ENCODE results near the gene MRPL54. TPM values are rescaled to one million over a fixed set of nuclear protein-coding genes. Genes with fewer than 3 reads are reported as not detected.

Gene MRPL54
- total and polyA plus RNA-seq, 5 donors from 2014 or later: 98.0 to 208 (median 157) TPM

- H3K27me3 Mint-ChIP-seq: peaks cover 28% of the 10 kb centered on the region
- H3K9me3 ChIP-seq (ENCODE audit: control insufficient read depth in 2 of 2, low read length in 2 of 2): no peaks in the 10 kb centered on the region
- H3K27ac ChIP-seq (ENCODE audit: insufficient read depth, low read length, poor library complexity, severe bottlenecking): no peak overlapping the region
- H3K9me3 Mint-ChIP-seq: peaks cover 0 to 1% (median 0%) of the 10 kb centered on the region in 7 donors
- H3K4me1 Mint-ChIP-seq: peaks cover 0 to 34% (median 14%) of the 10 kb centered on the region in 4 donors
- H3K27me3 ChIP-seq (ENCODE audit: control insufficient read depth, insufficient read depth, low read length): no peaks in the 10 kb centered on the region
- H3K4me3 Mint-ChIP-seq: peak overlapping the region; percentile 88 to 93 (median 90)
- no peaks in the 10 kb centered on the region for H3K36me3 Mint-ChIP-seq
- ATAC-seq (ENCODE audit: low read depth in 2 of 2) (no peak), DNase-seq (no peak)
- peak overlapping the region; percentile 64 for H3K4me3 ChIP-seq (ENCODE audit: low read depth, low read length)
- peak overlapping the region in 2 of 3 donors; percentile 75 to 77 for H3K27ac Mint-ChIP-seq
- H3K36me3 ChIP-seq (ENCODE audit: control insufficient read depth, insufficient read depth, low read length): no peaks in the 10 kb centered on the region
- peaks cover 26% of the 10 kb centered on the region for H3K4me1 ChIP-seq (ENCODE audit: control insufficient read depth, insufficient read depth, low read length, poor library complexity, severe bottlenecking)
Observed at GRCh38 chr19:3722443-3723109, 39.9 kb upstream of the MRPL54 start.

- Histone ChIP-seq H3K9me3 (ENCODE audit: control insufficient read depth in 2 of 2, low read length in 2 of 2) (no peaks in the 10 kb centered on the region), H3K4me3 (ENCODE audit: low read depth, low read length) (no peak overlapping the region), H3K4me1 (ENCODE audit: control insufficient read depth, insufficient read depth, low read length, poor library complexity, severe bottlenecking) (peaks cover 26% of the 10 kb centered on the region), H3K27ac (ENCODE audit: insufficient read depth, low read length, poor library complexity, severe bottlenecking) (no peak overlapping the region), H3K36me3 (ENCODE audit: control insufficient read depth, insufficient read depth, low read length) (no peaks in the 10 kb centered on the region), H3K27me3 (ENCODE audit: control insufficient read depth, insufficient read depth, low read length) (no peaks in the 10 kb centered on the region)
- no peak for ATAC-seq (ENCODE audit: low read depth in 2 of 2)
- Mint-ChIP-seq H3K4me3 (peak overlapping the region in 3 of 4 donors; percentile 3 to 73 (median 65)), H3K9me3 (no peaks in the 10 kb centered on the region), H3K36me3 (no peaks in the 10 kb centered on the region), H3K4me1 (peaks cover 0 to 34% (median 14%) of the 10 kb centered on the region in 4 donors), H3K27ac (no peak overlapping the region), H3K27me3 (peaks cover 28% of the 10 kb centered on the region)
- DNase-seq: no peak
Observed at GRCh38 chr19:3723110-3723488, 39.4 kb upstream of the MRPL54 start.

GRCh38 chr19:3723883-3724282, 38.6 kb upstream of the MRPL54 start:
- H3K27ac Mint-ChIP-seq: no peak overlapping the region
- no peak overlapping the region for H3K4me3 Mint-ChIP-seq
- H3K27me3 Mint-ChIP-seq: peaks cover 28% of the 10 kb centered on the region
- Histone ChIP-seq H3K4me3 (ENCODE audit: low read depth, low read length) (no peak overlapping the region), H3K27ac (ENCODE audit: insufficient read depth, low read length, poor library complexity, severe bottlenecking) (no peak overlapping the region), H3K9me3 (ENCODE audit: control insufficient read depth in 2 of 2, low read length in 2 of 2) (no peaks in the 10 kb centered on the region), H3K27me3 (ENCODE audit: control insufficient read depth, insufficient read depth, low read length) (no peaks in the 10 kb centered on the region), H3K4me1 (ENCODE audit: control insufficient read depth, insufficient read depth, low read length, poor library complexity, severe bottlenecking) (peaks cover 25% of the 10 kb centered on the region), H3K36me3 (ENCODE audit: control insufficient read depth, insufficient read depth, low read length) (no peaks in the 10 kb centered on the region)
- H3K9me3 Mint-ChIP-seq: no peaks in the 10 kb centered on the region
- no peak for ATAC-seq (ENCODE audit: low read depth in 2 of 2)
- peaks cover 0 to 34% (median 14%) of the 10 kb centered on the region in 4 donors for H3K4me1 Mint-ChIP-seq
- DNase-seq: no peak
- no peaks in the 10 kb centered on the region for H3K36me3 Mint-ChIP-seq

GRCh38 chr19:3725121-3725520, 37.4 kb upstream of the MRPL54 start:
- Mint-ChIP-seq H3K4me3 (peak overlapping the region in 1 of 4 donors; percentile 27), H3K9me3 (no peaks in the 10 kb centered on the region), H3K27me3 (peaks cover 22% of the 10 kb centered on the region), H3K27ac (peak overlapping the region in 1 of 3 donors; percentile 10), H3K4me1 (peaks cover 0 to 29% (median 10%) of the 10 kb centered on the region in 4 donors), H3K36me3 (peaks cover 3% of the 10 kb centered on the region)
- no peaks in the 10 kb centered on the region for H3K9me3 ChIP-seq (ENCODE audit: control insufficient read depth in 2 of 2, low read length in 2 of 2)
- ATAC-seq (ENCODE audit: low read depth in 2 of 2): no peak
- no peaks in the 10 kb centered on the region for H3K36me3 ChIP-seq (ENCODE audit: control insufficient read depth, insufficient read depth, low read length)
- peaks cover 22% of the 10 kb centered on the region for H3K4me1 ChIP-seq (ENCODE audit: control insufficient read depth, insufficient read depth, low read length, poor library complexity, severe bottlenecking)
- H3K27ac ChIP-seq (ENCODE audit: insufficient read depth, low read length, poor library complexity, severe bottlenecking): no peak overlapping the region
- DNase-seq: no peak
- no peaks in the 10 kb centered on the region for H3K27me3 ChIP-seq (ENCODE audit: control insufficient read depth, insufficient read depth, low read length)
- no peak overlapping the region for H3K4me3 ChIP-seq (ENCODE audit: low read depth, low read length)

GRCh38 chr19:3725640-3726310, 36.7 kb upstream of the MRPL54 start:
- Mint-ChIP-seq H3K4me3 (no peak overlapping the region), H3K4me1 (peaks cover 0 to 26% (median 9%) of the 10 kb centered on the region in 4 donors), H3K27me3 (peaks cover 16% of the 10 kb centered on the region), H3K27ac (no peak overlapping the region), H3K36me3 (peaks cover 3% of the 10 kb centered on the region), H3K9me3 (no peaks in the 10 kb centered on the region)
- no peak overlapping the region for H3K27ac ChIP-seq (ENCODE audit: insufficient read depth, low read length, poor library complexity, severe bottlenecking)
- H3K4me1 ChIP-seq (ENCODE audit: control insufficient read depth, insufficient read depth, low read length, poor library complexity, severe bottlenecking): peaks cover 16% of the 10 kb centered on the region
- DNase-seq (no peak), ATAC-seq (ENCODE audit: low read depth in 2 of 2) (no peak)
- H3K36me3 ChIP-seq (ENCODE audit: control insufficient read depth, insufficient read depth, low read length): no peaks in the 10 kb centered on the region
- no peaks in the 10 kb centered on the region for H3K9me3 ChIP-seq (ENCODE audit: control insufficient read depth in 2 of 2, low read length in 2 of 2)
- no peaks in the 10 kb centered on the region for H3K27me3 ChIP-seq (ENCODE audit: control insufficient read depth, insufficient read depth, low read length)
- no peak overlapping the region for H3K4me3 ChIP-seq (ENCODE audit: low read depth, low read length)

GRCh38 chr19:3730457-3730958, 32.0 kb upstream of the MRPL54 start:
- H3K27ac ChIP-seq (ENCODE audit: insufficient read depth, low read length, poor library complexity, severe bottlenecking): no peak overlapping the region
- no peaks in the 10 kb centered on the region for H3K27me3 ChIP-seq (ENCODE audit: control insufficient read depth, insufficient read depth, low read length)
- H3K27me3 Mint-ChIP-seq: no peaks in the 10 kb centered on the region
- ATAC-seq (ENCODE audit: low read depth in 2 of 2) (no peak), DNase-seq (no peak)
- no peak overlapping the region for H3K4me3 ChIP-seq (ENCODE audit: low read depth, low read length)
- no peaks in the 10 kb centered on the region for H3K4me1 Mint-ChIP-seq
- H3K36me3 Mint-ChIP-seq: peaks cover 20% of the 10 kb centered on the region
- H3K36me3 ChIP-seq (ENCODE audit: control insufficient read depth, insufficient read depth, low read length): peaks cover 6% of the 10 kb centered on the region
- no peaks in the 10 kb centered on the region for H3K4me1 ChIP-seq (ENCODE audit: control insufficient read depth, insufficient read depth, low read length, poor library complexity, severe bottlenecking)
- H3K9me3 Mint-ChIP-seq: no peaks in the 10 kb centered on the region
- H3K9me3 ChIP-seq (ENCODE audit: control insufficient read depth in 2 of 2, low read length in 2 of 2): no peaks in the 10 kb centered on the region
- H3K4me3 Mint-ChIP-seq: no peak overlapping the region
- H3K27ac Mint-ChIP-seq: no peak overlapping the region

- peaks cover 28% of the 10 kb centered on the region for H3K36me3 Mint-ChIP-seq
- no peak overlapping the region for H3K27ac Mint-ChIP-seq
- H3K9me3 Mint-ChIP-seq: no peaks in the 10 kb centered on the region
- H3K27me3 Mint-ChIP-seq: no peaks in the 10 kb centered on the region
- DNase-seq (no peak), ATAC-seq (ENCODE audit: low read depth in 2 of 2) (no peak)
- Histone ChIP-seq H3K27me3 (ENCODE audit: control insufficient read depth, insufficient read depth, low read length) (no peaks in the 10 kb centered on the region), H3K36me3 (ENCODE audit: control insufficient read depth, insufficient read depth, low read length) (peaks cover 13% of the 10 kb centered on the region), H3K9me3 (ENCODE audit: control insufficient read depth in 2 of 2, low read length in 2 of 2) (no peaks in the 10 kb centered on the region), H3K27ac (ENCODE audit: insufficient read depth, low read length, poor library complexity, severe bottlenecking) (no peak overlapping the region), H3K4me3 (ENCODE audit: low read depth, low read length) (no peak overlapping the region), H3K4me1 (ENCODE audit: control insufficient read depth, insufficient read depth, low read length, poor library complexity, severe bottlenecking) (no peaks in the 10 kb centered on the region)
- H3K4me3 Mint-ChIP-seq: no peak overlapping the region
- H3K4me1 Mint-ChIP-seq: peaks cover 0 to 5% (median under 1%) of the 10 kb centered on the region in 4 donors
Observed at GRCh38 chr19:3732108-3732507, 30.4 kb upstream of the MRPL54 start.

All from CD4-positive, CD25-positive, alpha-beta regulatory T cell (primary cell).